CMK (cell line): Measurements from ENCODE around the gene TMOD1.
"Not testable (repeated sequence)": the region's sequence is repeated elsewhere in the genome, so short reads cannot be mapped to it uniquely, and the experiment has no call there.

Experiments used
- DNase-seq: peaks from one replicate; pipeline ENCODE4 v3.0.0-alpha.2; 2010; ENCODE audit warnings: low read depth

Gene TMOD1

DNA sequence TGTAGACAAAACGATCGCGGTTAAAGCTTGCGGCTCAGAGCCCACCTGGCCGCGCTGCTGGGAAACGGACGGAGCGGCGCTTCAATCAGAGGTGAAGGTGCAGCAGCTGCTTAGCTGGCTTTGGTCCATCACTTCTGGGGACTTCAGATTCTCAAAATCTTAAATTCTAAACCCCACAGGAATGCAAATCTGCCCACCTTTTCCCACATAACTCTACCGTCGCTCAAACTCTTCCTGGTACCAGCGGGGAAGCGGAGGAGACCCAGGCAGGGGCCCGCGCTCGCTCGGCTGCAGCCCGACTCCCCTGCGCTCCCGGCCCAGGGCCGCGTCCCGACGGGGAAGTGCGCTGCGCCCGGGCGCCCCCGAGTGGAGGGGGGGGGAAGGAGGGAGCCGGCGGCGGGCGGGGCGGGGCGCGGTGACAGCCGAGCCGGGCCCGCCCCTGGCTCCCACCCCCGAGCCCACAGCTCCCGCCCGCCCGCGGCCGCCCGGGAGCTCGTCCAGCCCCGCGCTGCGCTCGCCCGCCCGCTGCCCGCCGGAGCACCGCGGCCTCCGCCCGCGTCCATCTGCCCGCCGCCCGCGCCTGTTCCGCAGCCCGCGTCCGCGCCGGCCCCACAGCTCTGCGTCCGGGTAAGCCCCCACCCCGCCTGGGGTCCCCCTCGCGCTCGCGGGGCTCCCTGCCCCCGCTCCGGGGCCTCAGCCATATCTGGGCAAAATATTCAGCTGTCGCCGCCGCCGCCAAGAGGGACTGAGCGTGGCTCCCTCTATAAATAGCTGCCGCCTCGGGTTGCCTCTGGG, at the start of gene TMOD1:
TSS of gene TMOD1 (plus strand) at position 490 of the 795 bp plus-strand sequence. CDS start 22,523 bp downstream, outside the sequence.
- peak; percentile 21 for DNase-seq

DNA sequence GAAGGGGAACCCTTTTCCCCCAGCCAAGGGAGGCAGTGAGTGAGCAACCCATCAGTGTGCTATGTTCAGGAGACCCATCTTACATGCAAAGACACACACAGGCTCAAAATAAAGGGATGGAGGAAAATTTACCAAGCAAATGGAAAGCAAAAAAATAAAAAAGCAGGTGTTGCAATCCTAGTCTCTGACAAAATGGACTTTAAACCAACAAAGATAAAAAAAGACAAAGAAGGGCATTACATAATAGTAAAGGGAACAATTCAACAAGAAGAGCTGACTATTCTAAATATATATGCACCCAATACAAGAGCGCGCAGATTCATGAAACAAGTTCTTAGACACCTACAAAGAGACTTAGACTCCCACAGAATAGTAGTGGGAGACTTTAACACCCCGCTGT, 47.9 kb upstream of the TMOD1 start:
- DNase-seq = not testable (repeated sequence)

GRCh38 chr9:97456841-97457240, 44.6 kb upstream of the TMOD1 start:
- DNase-seq = not testable (repeated sequence)

DNA sequence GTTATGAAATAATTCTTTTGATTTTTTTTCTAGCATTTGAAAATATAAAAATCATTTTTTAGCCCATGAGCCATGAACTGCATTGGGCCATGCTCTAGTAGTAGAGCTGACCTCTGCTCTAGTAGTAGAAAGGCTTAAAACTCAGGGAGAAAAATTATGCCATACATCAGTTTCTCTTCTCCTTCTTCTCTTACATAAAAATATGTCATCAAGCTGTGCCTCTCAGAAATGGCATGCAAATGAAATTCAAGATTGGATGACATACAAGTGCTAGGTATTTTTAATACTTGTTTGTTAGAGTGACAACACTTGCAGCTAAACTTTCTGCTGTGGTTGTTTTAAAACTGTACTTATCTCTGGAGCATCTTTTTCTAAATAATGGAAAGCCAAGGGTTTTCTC, 42.1 kb upstream of the TMOD1 start:
- DNase-seq = no peak

DNA sequence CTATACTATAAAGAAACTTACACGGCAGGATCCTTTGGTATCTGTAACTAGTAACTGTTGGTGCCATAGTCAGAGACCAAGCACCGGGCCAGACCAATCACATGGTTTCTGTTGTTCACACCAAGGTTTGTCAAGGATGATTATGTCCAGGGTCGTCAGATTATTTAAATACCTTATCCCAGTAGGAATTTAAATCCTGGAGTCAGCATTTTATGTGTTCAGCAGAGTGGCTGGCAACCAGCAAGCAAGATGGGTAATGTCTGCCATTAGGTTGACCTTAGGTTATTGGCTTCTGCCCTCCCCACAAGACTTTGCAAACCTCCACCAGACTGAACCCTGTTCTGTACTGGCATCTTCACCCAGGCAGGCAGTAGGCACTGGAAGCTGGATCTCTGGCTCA, 39.3 kb upstream of the TMOD1 start:
- no peak for DNase-seq

- no peak for DNase-seq
Observed at GRCh38 chr9:97462914-97463313, 38.6 kb upstream of the TMOD1 start.

- peak; percentile 27 for DNase-seq
Observed at GRCh38 chr9:97468658-97469448, 32.6 kb upstream of the TMOD1 start.

DNA sequence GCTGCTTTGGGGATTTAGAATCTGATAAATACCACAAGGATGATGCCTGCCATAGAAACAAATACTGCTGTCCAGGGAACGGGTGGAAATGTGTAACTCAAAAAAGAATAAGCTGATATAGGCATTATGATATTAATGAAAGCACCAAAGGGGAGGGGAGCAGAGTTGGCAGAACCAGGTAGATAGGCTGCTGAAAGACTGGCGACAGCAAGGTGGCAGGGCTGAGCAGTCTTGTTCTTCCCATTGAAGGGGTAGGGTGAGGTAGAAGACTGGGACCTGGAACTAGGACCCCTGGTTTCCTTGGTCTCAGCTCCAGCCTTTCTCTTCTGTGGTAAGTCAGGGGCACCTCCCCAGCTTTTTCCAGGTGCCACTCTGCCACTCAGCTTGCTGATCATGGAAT, 31.4 kb upstream of the TMOD1 start:
- DNase-seq = no peak

DNA sequence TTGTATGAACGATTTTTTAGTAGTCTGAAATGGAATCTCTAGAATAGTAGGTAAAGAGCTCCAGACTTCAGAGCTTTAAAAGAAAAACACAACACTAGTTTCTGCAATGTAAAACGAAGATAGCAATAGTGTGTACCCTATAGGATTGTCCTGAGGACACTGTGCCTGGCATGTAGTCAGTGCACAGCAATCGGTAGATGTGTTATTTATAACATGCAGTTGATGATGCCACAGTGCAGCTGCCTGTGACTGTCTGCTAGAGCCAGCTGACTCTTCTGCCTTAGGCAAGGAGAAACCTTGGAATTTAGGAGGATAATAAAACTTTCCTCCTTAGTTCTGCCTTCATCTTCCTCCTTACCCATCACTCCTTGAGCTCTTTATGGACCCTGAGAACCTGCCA, 27.7 kb upstream of the TMOD1 start:
- DNase-seq = no peak

GRCh38 chr9:97474372-97474925, 27.0 kb upstream of the TMOD1 start:
- no peak for DNase-seq

DNA sequence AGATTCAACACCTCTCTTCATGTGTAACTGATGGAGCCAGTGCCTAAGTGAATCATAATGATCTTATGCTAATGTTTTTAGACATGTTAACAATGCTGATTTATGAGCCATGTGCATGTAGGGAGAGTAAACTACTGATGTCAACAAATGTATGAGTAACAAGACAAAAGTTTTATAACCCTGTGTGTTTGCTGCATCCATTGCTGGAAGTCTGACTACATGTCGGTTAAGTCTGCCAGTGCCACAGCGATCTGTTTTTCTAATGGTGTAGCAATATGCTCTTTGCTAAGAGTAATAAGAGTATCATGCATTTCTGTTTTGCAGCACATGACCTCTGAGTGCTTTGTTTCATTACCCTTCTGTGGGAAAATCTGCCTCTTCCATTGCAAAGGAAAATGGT, 26.4 kb upstream of the TMOD1 start:
- DNase-seq = no peak

- DNase-seq = no peak
Observed at GRCh38 chr9:97478301-97478981, 23.0 kb upstream of the TMOD1 start.

GRCh38 chr9:97479496-97480159, 21.8 kb upstream of the TMOD1 start:
- DNase-seq = no peak

DNA sequence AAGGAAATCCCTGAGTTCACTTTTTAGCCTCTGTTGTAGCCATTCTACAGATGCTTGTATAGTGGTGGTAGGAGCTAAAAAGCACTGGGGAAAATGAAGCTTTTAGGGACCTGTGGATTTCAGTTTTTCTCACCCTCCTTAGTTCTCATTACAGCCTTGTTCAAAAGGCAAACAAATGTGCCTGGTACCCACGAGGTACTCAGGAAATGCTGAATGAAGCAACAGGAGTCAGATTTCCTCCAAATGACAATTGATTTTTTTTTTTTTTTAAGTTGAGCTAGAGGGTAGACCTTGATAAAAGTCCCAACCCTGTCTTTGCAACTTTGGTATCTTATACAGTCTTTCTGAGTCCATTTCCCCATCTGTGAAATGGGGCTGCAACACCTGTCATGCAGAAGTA, 21.3 kb upstream of the TMOD1 start:
- no peak for DNase-seq

DNA sequence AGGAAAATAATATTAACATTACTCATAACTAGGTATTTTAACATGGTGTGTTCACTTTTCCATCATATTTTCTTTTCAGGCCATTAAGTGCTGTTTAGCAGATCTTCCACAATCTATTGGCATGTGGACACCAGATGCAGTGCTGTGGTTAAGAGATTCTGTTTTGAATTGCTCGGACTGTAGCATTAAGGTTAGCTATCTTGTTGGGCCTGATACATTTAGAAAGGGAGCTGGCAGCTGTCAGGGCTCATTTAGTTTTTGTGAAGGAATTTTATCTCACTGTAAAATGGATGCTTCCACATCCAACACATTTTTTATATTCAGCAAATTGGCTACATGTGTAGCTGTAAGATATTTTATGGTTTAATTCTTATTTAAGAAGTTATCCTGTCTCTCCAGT, 20.7 kb upstream of the TMOD1 start:
- no peak for DNase-seq

DNA sequence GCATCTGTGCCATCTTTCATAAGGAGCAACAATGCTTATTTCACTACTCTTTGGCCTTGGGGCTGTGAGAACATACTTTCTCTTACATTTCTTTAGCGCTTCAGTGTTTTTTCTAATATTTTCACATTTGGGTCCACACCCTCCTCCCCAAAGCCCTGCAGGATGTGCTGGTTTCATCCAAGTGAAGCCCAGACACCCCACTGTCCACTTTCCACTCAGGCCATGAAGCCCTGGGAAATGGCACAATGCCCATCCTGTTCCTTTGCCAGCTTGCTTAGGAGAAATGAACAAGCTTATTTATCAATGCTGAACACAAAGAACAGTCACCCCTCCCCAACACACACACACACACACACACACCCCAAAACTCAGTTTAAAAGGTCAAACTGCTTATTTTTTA, 17.3 kb upstream of the TMOD1 start:
- no peak for DNase-seq

DNA sequence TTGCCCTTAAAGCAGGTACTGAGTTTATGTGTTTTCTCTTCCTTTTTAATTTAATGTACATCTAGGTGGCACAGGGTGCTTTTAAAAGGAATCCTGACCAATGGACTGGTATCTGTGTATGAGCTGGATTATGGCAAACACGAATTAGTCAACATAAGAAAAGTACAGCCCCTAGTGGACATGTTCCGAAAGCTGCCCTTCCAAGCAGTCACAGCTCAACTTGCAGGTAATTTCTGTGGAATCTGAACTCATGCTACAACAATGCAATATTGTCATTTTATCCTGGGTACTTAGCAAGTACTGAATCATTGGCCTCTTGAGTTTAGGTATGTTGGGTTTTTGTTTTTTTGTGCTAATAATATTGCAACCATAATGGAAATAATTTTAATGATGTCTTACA, 14.4 kb upstream of the TMOD1 start:
- DNase-seq = no peak

DNA sequence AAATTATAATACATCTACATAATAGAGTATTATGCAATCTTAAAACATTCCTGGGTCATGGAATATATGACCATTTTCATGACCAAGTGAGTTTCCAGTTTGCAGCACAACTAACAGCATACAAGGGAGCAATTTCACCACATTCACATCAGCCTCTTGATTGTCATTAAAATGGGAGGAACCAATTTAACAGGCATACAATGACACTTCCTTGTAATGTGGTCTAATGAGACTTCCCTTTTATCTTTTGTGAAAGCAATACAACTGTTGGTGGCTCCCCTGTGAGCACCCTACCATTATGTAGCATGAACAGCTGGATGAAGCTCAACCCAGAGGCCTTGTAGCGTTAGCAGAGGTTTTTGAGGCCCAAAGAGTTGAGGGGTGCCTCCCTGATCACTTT, 13.6 kb upstream of the TMOD1 start:
- no peak for DNase-seq

DNA sequence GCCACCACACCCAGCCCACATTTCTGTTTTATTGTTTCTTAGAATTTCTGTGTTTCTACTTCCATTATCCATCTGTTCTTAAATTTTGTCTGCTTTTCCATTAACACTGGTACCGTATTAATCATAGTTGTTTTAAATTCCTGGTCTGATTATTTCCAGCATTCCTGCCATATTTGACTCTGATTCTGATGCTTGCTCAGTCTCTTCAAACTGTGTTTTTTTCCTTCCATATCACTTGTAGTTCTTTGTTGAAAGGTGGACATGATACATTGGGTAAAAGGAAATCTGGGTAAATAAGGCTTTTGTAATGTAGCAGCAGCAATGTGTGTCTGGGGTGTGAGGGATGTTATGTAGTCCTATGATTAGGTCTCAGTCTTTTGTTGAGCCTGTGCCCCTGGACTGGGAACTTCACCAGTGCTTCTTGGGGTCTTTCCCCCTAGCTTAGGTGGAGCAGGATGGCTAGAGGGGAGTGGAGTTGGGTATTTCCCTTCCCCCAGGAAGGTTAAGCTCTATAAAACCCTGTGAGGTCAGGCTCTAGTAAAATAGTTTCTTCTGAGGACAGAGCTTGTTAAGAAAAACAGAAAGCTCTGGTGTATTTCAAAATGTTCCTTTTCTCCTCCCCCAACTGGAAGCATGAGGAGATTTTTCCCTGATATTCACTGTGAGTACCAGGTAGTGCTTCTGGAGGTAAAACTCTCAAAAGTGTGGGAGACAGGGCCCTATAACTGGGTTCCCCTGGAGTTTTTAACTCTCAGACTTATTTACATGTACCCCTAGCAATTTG, 10.1 kb upstream of the TMOD1 start:
- no peak for DNase-seq

- DNase-seq = not testable (repeated sequence)
Observed at GRCh38 chr9:97497558-97498375, 3.7 kb upstream of the TMOD1 start.
